Activated naive CD4-positive, alpha-beta T cell treated with anti-CD3 and anti-CD28 coated beads, Interleukin-2, amount 50 U/mL, for 16 hours (primary cell): ENCODE data around the gene RNU1-3.
"Not testable (repeated sequence)": the region's sequence is repeated elsewhere in the genome, so short reads cannot be mapped to it uniquely, and the experiment has no call there.

ENCODE experiments used
- DNase-seq: peaks from one replicate; pipeline ENCODE4 v3.0.0-alpha.2; 2020

RNU1-3 gene

GRCh38 chr1:16636551-16637195 lies 30.1 kb downstream of the RNU1-3 start:
- not testable (repeated sequence) for DNase-seq

- DNase-seq = not testable (repeated sequence)
Observed at GRCh38 chr1:16635959-16636358, 30.8 kb downstream of the RNU1-3 start.

- DNase-seq = not testable (repeated sequence)
Observed at GRCh38 chr1:16633540-16634282, 33.0 kb downstream of the RNU1-3 start.

- DNase-seq = not testable (repeated sequence)
Observed at GRCh38 chr1:16632044-16632850, 34.5 kb downstream of the RNU1-3 start.

GRCh38 chr1:16631248-16632043 lies 35.3 kb downstream of the RNU1-3 start:
- DNase-seq = no peak

- no peak for DNase-seq
Observed at GRCh38 chr1:16630661-16631247, 36.0 kb downstream of the RNU1-3 start.

- DNase-seq = not testable (repeated sequence)
Observed at GRCh38 chr1:16629916-16630530, 36.7 kb downstream of the RNU1-3 start.

- no peak for DNase-seq
Observed at GRCh38 chr1:16628361-16629111, 38.2 kb downstream of the RNU1-3 start.

GRCh38 chr1:16626409-16626983 lies 40.3 kb downstream of the RNU1-3 start:
- DNase-seq = not testable (repeated sequence)

- no peak for DNase-seq
Observed at GRCh38 chr1:16625497-16626408, 41.0 kb downstream of the RNU1-3 start.

GRCh38 chr1:16623812-16624719 lies 42.7 kb downstream of the RNU1-3 start:
- DNase-seq = not testable (repeated sequence)

GRCh38 chr1:16623337-16623736 lies 43.4 kb downstream of the RNU1-3 start:
- not testable (repeated sequence) for DNase-seq

- not testable (repeated sequence) for DNase-seq
Observed at GRCh38 chr1:16621681-16622315, 45.0 kb downstream of the RNU1-3 start.

GRCh38 chr1:16621300-16621658 lies 45.5 kb downstream of the RNU1-3 start:
- DNase-seq = no peak

- not testable (repeated sequence) for DNase-seq
Observed at GRCh38 chr1:16619803-16620501, 46.8 kb downstream of the RNU1-3 start.

- no peak for DNase-seq
Observed at GRCh38 chr1:16618719-16619118, 48.0 kb downstream of the RNU1-3 start.
